Fibroblast of lung (primary cell): ENCODE data around the gene SCN1A. TPM values are rescaled to one million over a fixed set of nuclear protein-coding genes. Genes with fewer than 3 reads are reported as not detected.
A peak's percentile ranks its signal among the peaks of the same experiment; 100 is the strongest.

Experiments used
- DNase-seq, 2 donors: peaks; one replicate each; pipeline versions ENCODE4 v3.0.0 to v3.0.0-alpha.2; 2010; ENCODE audit warnings: low read depth in 2 of 2
- H2AFZ ChIP-seq: 2 replicates; pipeline ENCODE4 v1.5.1; 2012; ENCODE audit warnings: low read length, control low read depth, inconsistent platforms
- H3K27ac ChIP-seq: 2 replicates; pipeline ENCODE4 v1.5.1; 2011; ENCODE audit warnings: low read length, control low read depth; ENCODE audit not compliant: insufficient read depth
- H3K27me3 ChIP-seq: 2 replicates; pipeline ENCODE4 v1.5.1; 2011; ENCODE audit warnings: mild to moderate bottlenecking, low read length; ENCODE audit not compliant: control insufficient read depth, insufficient read depth
- H3K36me3 ChIP-seq: 2 replicates; pipeline ENCODE4 v1.5.1; 2011; ENCODE audit warnings: low read length; ENCODE audit not compliant: control insufficient read depth, insufficient read depth
- H3K4me1 ChIP-seq: 2 replicates; pipeline ENCODE4 v1.5.1; 2011; ENCODE audit warnings: low read length; ENCODE audit not compliant: control insufficient read depth, insufficient read depth; ENCODE audit errors: extremely low read depth
- H3K4me2 ChIP-seq: 2 replicates; pipeline ENCODE4 v1.5.1; 2011; ENCODE audit warnings: low read length, control low read depth; ENCODE audit not compliant: insufficient read depth; ENCODE audit errors: extremely low read depth
- H3K4me3 ChIP-seq, 4 experiments: fragments of 200-600 bp in 1 of 4; sonication (generic) in 1 of 4; replicated peaks in 1 of 4; 2 replicates each; pipeline ENCODE4 v1.5.1; 2011 to 2016; ENCODE audit warnings: low read length in 4 of 4, low read depth in 3 of 4, mild to moderate bottlenecking in 3 of 4, control low read depth in 2 of 4, inconsistent platforms in 1 of 4, mixed read lengths in 1 of 4; ENCODE audit not compliant: insufficient read depth in 1 of 4; ENCODE audit errors: control extremely low read depth in 1 of 4
- H3K79me2 ChIP-seq: 2 replicates; pipeline ENCODE4 v1.5.1; 2012; ENCODE audit warnings: mild to moderate bottlenecking, low read length, inconsistent platforms; ENCODE audit not compliant: control insufficient read depth, insufficient read depth
- H3K9ac ChIP-seq: 2 replicates; pipeline ENCODE4 v1.5.1; 2011; ENCODE audit warnings: mild to moderate bottlenecking, low read length, control low read depth; ENCODE audit not compliant: insufficient read depth
- H3K9me3 ChIP-seq: 2 replicates; pipeline ENCODE4 v1.5.1; 2012; ENCODE audit warnings: low read depth, low read length; ENCODE audit not compliant: control insufficient read depth, insufficient read depth
- H4K20me1 ChIP-seq: 2 replicates; pipeline ENCODE4 v1.5.1; 2011; ENCODE audit warnings: low read length; ENCODE audit not compliant: control insufficient read depth, insufficient read depth; ENCODE audit errors: extremely low read depth
- EZH2 ChIP-seq: IDR thresholded peaks from 2 replicates; pipeline ENCODE4 v1.5.1; 2012; ENCODE audit warnings: low read length, control low read depth, mild to moderate bottlenecking; ENCODE audit errors: missing control alignments
- polyA plus RNA-seq, 2 donors: library from polyadenylated mRNA; depleted of rRNA in 1 of 2; stranded (reverse) in 1 of 2; unstranded in 1 of 2; fragments of >200 nt; gene quantifications; 2 replicates each; pipeline ENCODE4 v1.2.1, GENCODE V29; 2011 to 2012; ENCODE audit warnings: missing spikeins in 1 of 2
- total RNA-seq: library from RNA; depleted of rRNA; stranded (reverse); fragments of >200 nt; gene quantifications from 2 replicates; pipeline ENCODE4 v1.2.1, GENCODE V29; 2014
- TF ChIP-seq, protein P1 (sequence below), 2 donors: IDR thresholded peaks in 1 of 2; conservative IDR thresholded peaks in 1 of 2; 1 replicate in 1 of 2; 2 replicates in 1 of 2; pipeline ENCODE4 v1.5.1; 2011 to 2012; ENCODE audit warnings: low read length in 2 of 2, control low read depth in 1 of 2, inconsistent platforms in 1 of 2, low read depth in 1 of 2, mild to moderate bottlenecking in 1 of 2

The SCN1A gene
- total and polyA plus RNA-seq, 2 donors (not counting 1 experiment from before 2014, with no cell fraction given) = 0.05 to 0.50 TPM

GRCh38 chr2:166032361-166032760 is 95.5 kb downstream of the SCN1A start:
- TF ChIP-seq, protein P1, sequence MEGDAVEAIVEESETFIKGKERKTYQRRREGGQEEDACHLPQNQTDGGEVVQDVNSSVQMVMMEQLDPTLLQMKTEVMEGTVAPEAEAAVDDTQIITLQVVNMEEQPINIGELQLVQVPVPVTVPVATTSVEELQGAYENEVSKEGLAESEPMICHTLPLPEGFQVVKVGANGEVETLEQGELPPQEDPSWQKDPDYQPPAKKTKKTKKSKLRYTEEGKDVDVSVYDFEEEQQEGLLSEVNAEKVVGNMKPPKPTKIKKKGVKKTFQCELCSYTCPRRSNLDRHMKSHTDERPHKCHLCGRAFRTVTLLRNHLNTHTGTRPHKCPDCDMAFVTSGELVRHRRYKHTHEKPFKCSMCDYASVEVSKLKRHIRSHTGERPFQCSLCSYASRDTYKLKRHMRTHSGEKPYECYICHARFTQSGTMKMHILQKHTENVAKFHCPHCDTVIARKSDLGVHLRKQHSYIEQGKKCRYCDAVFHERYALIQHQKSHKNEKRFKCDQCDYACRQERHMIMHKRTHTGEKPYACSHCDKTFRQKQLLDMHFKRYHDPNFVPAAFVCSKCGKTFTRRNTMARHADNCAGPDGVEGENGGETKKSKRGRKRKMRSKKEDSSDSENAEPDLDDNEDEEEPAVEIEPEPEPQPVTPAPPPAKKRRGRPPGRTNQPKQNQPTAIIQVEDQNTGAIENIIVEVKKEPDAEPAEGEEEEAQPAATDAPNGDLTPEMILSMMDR (conservative IDR thresholded peaks at IDR 0.05 in 1 of 2, IDR thresholded peaks at IDR 0.05 in 1 of 2; ENCODE audit: low read depth in 1 of 2, low read length in 2 of 2) = no peak
- TF ChIP-seq EZH2 = no peak
- Histone ChIP-seq H3K79me2 (no peaks in the 10 kb centered on the region), H3K27ac (no peak overlapping the region), H3K4me1 (no peaks in the 10 kb centered on the region), H3K9me3 (no peaks in the 10 kb centered on the region), H3K9ac (no peak overlapping the region), H4K20me1 (no peaks in the 10 kb centered on the region), H3K36me3 (no peaks in the 10 kb centered on the region), H3K4me3 (no peak overlapping the region), H2AFZ (no peak overlapping the region), H3K27me3 (no peaks in the 10 kb centered on the region), H3K4me2 (no peak overlapping the region)
- peak; percentile 8 to 20 for DNase-seq

- H3K9me3 ChIP-seq = no peaks in the 10 kb centered on the region
- H3K27ac ChIP-seq = no peak overlapping the region
- H3K9ac ChIP-seq = no peak overlapping the region
- no peaks in the 10 kb centered on the region for H3K4me1 ChIP-seq
- H3K36me3 ChIP-seq = no peaks in the 10 kb centered on the region
- H2AFZ ChIP-seq = no peak overlapping the region
- peak in 1 of 2 donors; percentile 75 for DNase-seq
- no peak overlapping the region for H3K4me3 ChIP-seq
- H3K79me2 ChIP-seq = no peaks in the 10 kb centered on the region
- no peak overlapping the region for H3K4me2 ChIP-seq
- TF ChIP-seq, protein P1 (conservative IDR thresholded peaks at IDR 0.05 in 1 of 2, IDR thresholded peaks at IDR 0.05 in 1 of 2; ENCODE audit: low read depth in 1 of 2, low read length in 2 of 2) = no peak
- no peak for TF ChIP-seq EZH2
- no peaks in the 10 kb centered on the region for H3K27me3 ChIP-seq
- H4K20me1 ChIP-seq = no peaks in the 10 kb centered on the region
These were observed 96.8 kb downstream of the SCN1A start for GRCh38 chr2:166031054-166031453.

GRCh38 chr2:166025313-166025712 is 102.5 kb downstream of the SCN1A start:
- H3K9ac ChIP-seq = no peak overlapping the region
- DNase-seq = no peak
- no peaks in the 10 kb centered on the region for H3K27me3 ChIP-seq
- no peaks in the 10 kb centered on the region for H3K4me1 ChIP-seq
- no peak overlapping the region for H2AFZ ChIP-seq
- TF ChIP-seq, protein P1 (conservative IDR thresholded peaks at IDR 0.05 in 1 of 2, IDR thresholded peaks at IDR 0.05 in 1 of 2; ENCODE audit: low read depth in 1 of 2, low read length in 2 of 2) = no peak
- TF ChIP-seq EZH2 = no peak
- no peaks in the 10 kb centered on the region for H3K9me3 ChIP-seq
- no peak overlapping the region for H3K27ac ChIP-seq
- H3K36me3 ChIP-seq = no peaks in the 10 kb centered on the region
- H3K4me2 ChIP-seq = no peak overlapping the region
- no peaks in the 10 kb centered on the region for H3K79me2 ChIP-seq
- no peak overlapping the region for H3K4me3 ChIP-seq
- H4K20me1 ChIP-seq = no peaks in the 10 kb centered on the region
